ENCODE results near the gene ESPNL.

- TF ChIP-seq MYC (IDR thresholded peaks at IDR 0.05; ENCODE audit: low read depth, low read length) (no peak), CTCF (IDR thresholded peaks at IDR 0.05; ENCODE audit: low read depth, low read length) (no peak), POLR2A (IDR thresholded peaks at IDR 0.05; ENCODE audit: extremely low read depth, insufficient read length) (no peak)
These were observed 44.3 kb upstream of the ESPNL start for GRCh38 chr2:238055841-238056240.
